NCI-H510A (cell line): ENCODE results near the gene IQCK.
"Not testable (repeated sequence)": the region's sequence is repeated elsewhere in the genome, so short reads cannot be mapped to it uniquely, and the experiment has no call there.

ENCODE experiments used
- DNase-seq: peaks from one replicate; lab custom pipeline; 2025; lab: John Stamatoyannopoulos, UW

IQCK gene

DNA sequence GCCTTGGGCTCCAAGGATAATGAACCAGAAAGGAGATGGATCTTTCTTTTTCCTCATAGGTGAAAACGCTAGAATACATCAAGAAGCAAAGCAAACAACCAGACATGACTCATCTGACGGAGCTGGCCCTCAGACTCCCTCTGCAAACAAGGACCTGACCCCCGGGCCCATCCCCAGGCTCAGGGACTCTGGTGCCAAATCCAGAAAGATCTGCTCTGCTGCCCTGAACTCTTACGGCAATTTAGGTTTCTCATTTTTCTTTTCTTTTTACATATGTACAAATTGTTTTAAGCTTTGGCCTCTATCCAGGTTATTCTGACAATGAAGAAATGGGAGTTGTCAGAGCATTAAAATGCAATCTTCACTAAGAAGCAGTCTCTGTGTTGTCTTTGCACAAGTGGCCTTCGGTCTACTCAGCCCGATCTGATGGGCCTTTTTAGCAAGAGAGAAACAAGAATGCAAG lies 17.7 kb upstream of the IQCK start:
- no peak for DNase-seq

DNA sequence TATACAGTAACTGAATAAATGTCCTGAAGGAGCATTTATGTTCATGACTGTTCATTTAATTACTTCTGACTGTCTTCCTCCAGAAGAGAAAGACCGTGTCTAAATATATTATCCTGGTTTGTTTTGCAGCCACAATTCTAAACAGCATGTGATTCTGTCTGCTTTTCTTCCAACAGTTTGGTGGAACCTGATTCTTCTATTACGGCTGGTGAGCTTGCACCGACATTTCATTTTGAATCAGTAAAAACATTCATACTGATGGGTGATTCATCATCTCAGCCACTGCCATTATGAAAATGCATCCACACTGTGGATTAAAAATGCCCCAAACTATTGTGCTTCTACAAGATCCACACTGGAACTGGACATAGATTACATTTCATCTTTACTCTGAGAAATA lies 17.0 kb upstream of the IQCK start:
- DNase-seq, result no peak

DNA sequence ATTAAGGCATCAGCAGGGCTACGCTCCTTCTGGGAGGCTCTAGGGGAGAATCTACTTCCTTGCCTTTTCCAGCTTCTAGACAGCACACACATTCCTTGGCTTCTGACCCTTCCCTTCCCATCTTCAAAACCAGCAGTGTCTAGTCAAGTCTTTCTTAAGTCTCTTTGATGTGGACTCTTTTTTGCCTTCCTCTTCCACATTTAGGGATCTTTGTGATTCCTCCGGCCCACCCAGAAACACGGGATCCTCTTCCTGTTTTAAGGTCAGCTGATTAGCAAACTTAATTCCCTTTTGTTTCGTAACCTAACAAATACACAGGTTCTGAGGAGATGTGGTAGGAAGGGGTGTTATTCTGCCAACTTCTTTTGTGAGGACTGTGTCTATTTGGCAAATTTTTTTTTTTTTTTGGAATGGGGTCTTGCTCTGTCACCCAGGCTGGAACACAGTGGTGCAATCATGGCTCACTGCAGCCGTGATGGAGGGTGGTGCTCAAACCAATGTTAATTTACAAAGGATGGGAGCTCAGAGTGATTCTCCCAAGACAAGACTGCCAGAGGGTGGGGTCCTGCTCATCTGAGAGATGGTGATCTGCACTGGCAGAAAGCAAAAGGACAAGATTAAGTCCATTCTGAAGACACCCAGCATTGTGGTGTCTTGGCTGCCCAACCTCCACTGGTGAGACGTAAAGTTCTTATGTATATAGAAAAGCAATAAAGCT lies 14.7 kb upstream of the IQCK start:
- DNase-seq, result no peak

DNA sequence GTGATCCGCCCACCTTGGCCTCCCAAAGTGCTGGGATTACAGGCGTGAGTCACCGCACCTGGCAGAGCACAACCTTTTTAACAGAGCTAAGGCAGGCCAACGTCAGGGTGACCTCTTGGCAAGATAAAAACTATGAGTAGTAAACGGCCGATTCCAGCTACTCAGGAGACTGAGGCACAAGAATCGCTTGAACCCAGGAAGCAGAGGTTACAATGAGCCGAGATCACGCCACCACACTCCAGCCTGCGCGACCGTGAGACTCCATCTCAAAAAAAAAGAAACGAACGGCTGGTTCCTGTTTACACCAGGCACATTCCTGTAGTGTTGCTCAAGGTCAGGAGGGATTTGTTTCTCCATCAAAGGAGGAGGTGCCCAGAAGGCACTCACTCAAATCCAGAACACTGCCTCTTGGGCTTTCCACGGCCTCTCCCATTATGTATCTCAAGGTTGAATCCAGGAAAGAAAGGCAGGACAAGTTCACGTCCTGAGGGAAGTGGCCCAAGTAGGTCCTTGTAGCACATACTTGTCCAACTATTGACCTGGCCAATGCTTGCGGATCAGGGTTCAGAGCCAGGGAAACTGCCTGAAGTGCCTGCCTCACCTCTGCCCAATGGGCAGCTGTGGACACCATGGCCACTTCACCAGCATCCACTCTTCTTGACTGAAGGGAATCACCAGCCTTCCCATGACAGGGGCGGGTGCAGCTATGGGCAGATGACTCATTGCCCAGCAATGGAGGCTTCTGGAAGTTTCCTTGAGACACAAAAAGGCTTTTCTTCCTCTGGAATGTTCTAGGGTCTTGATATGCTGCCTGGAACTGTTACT lies 13.5 kb upstream of the IQCK start:
- no peak for DNase-seq

DNA sequence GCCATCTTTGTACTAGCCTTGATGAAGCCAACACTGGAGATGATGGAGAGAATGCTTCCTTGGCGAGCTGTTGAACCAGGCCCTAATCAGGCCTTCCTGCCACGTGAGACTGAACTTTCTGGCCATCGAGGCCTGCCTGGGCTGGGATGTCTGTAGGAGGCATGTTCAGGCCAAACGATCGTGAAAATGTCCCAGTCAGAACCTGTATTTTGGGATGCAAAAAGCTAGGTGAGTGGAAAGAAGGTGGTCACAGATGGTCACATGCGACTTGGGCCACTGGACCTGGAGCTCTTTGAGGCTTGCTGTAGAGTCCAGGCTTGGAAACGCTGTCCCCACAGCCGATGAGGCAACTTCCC lies 12.9 kb upstream of the IQCK start:
- DNase-seq, result no peak

DNA sequence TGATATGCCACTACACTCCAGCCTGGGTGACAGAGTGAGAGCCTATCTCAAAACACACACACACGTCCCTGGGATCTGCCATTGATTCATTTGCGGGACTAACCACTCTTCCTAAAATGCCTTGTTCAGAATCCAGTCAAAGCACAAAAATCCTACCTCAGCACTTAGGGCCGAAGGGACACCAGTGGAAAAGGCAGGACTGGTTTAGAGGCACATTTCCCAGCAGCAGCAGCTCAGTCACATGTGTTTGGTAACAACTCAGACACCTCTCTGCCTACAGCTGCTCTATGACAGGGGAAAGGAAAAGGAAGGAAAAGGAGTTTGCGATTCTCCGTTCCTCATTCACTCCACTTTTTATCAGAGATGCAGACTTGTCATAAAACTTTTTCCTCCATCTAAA lies 12.2 kb upstream of the IQCK start:
- no peak for DNase-seq

DNA sequence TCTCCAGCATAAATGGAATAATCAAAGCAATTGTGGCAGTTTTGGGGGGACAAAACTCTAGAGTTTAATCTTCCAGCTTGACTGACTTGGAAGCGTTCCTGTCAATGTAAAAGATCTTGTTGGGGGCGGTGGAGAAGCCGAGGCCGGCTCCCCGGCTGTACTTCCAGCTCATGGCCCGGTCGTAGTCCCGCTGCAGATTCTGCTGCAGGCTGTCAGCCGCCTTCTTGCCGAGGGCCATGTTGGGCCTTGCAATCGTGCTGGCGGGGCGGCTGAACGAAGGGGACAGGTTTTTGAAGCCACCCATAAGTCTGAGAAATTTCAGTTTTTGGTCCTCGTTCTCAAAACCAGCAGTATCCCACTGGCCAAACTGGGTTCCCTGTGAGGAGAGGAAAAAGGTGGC lies 11.2 kb upstream of the IQCK start:
- DNase-seq, result no peak

DNA sequence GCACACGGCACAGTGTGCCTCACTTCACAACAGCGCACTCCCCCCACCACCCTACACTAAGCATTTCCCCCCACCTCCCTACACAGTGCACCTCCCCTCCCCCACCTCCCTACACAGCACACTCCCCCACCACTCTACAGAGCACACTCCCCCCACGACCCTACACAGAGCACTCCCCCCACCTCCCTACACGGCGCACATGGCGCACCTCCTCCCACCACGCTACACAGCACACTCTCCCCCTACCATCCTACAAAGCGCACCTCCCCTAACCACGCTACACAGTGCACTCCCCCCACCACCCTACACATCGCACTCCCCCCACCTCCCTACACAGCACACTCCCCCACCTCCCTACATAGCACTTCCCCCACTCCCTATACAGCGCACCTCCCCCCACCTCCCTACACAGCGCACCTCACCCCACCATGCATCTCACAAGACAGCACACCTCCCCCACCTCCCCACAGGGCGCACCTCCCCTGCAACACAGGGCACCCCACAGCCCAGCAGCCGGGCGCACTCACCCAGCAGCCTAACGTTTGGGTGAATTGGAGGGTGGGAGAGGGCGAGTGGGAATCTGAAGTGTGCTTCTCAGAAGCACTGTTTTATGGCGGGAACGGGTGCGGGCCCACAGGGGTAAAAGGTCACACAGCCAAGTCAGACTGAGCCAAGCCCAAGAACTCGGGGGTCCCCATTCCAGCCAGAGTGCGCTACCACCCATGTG lies 10.3 kb upstream of the IQCK start:
- no peak for DNase-seq

DNA sequence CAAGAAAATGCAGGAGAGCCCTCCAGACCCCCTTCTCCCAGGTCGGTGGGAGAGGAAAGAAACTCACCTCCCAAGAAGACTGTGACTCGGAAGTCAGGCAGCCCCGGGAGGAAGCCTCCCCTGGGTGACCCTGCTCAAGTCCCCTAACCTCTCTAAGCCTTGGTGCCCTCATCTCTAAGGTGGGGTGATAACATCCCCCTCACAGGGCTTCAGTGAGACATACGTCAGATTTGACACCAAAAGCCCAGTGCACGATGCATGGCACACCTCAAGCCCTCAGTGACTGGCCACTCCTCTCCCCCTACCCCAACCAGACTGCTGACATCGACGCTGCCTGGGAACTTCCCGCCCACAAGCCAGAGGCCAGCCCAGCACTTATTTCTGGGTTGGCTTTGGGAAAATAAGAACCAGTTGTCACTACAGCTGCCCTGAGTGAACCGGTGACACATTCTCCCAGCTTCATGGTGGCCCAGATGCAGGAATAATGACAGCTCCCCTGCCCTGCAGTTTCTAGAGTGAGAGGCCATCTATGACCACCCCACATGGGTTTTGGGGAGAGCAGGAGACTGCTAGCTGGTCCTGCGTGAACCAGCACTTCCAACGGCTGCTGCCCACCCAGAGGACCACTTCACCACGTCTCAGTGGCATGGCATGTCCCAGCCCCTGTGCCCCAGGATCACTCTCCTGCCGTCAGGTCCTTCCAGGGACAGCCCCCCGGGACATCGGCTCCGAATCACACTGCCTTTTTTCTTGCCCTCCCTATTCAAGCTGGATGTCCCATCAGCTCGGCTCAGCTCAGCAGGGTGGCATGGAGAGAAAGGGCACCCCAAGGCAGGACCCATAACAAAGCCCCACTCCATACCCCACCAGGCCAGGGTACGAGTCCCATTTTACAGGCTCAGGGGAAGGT lies 9.5 kb upstream of the IQCK start:
- DNase-seq, result no peak

DNA sequence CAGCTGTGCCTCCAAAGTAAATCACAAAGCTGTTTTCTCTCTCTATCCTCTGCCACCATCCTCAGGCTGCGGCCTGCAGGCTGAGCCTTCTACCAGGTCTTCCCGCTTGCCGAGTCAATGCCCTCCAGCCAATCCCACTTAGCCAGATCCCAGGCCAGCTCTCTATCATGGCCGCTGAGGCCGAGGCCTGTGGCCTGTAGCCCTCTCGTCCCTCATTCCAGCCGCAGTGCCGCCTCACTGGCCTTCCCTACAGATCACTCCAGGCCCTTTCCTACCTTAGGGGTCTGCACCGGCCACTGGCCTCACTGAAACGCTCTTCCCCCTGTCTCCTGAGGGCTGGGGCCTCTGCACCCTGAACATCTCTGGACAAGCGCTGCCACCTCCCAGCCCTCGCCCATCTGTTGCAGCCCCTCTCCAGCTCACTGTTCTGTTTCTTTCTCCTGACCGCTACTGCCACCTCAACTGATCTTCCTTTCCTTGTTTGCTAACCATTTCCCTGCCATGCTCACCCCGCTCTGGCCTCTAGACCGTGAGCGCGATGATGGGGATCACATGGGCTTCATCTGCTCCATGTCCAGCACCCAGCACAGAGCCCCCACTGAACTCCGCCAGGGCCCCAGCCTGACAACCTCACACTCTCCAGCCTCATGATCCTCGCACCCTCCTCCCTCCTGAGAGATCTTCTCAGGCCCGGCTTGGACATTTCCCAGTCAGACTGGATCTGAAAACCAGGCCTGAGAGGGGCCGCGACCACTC lies 8.5 kb upstream of the IQCK start:
- no peak for DNase-seq

DNA sequence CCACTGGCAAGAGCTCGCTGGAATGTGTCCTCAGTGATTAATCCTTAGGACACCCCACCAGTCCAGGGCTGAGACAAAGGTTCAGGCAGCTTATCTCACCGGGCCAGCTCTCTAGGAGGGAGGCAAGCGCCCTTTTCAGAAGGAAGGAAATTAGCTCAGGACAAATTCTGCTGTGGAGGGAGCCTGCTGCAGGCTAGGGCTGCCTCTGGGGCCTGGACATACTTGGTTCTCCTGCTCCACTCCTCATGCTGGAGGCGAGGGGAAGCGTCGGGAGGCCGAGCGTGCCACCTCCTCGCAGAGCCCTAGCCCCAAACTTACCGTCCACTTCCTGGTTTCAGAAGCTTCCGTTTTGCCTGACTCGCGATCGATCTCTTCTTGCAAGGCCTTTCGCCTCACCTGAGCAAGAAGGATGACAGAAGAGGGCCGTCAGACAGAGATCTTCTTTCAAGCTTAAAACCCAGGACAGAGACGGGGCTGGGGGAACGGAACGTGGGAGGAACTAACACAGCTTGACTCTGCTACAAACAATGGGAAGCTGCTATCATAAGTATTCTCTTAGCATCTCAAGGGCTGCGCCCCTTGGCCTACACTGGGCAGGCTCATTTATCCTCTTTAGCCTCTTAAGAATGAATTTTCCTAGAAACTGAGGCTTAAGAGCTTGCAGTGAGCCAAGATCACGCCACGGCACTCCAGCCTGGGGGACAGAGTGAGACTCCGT lies 7.7 kb upstream of the IQCK start:
- no peak for DNase-seq

DNA sequence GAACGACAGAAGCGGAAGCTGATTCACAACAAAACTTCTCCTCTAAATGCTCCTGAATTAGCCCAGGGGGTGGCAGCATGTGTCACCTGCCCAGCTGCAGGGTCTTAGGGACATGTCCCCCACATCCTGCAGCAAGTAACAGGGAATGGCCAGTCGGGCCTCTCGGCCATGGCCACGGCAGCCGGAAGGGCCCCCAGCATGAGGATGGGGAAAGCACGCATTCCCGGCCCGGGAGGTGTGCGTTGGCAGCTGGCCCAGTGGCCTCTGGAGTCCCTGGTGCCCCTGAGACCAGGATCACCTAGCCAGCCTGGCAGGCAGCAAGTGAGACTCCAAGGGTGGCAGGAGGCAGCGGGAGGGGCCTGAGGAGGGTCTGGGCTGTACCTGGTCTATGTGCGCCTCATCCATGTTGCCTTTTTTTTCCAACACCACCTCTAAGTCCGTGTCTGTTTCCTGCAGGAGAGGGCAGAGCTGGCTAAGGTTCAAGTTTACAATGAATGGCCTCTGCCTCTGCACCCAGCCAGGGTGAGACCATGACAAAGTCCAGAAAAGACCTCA lies 7.0 kb upstream of the IQCK start:
- no peak for DNase-seq

DNA sequence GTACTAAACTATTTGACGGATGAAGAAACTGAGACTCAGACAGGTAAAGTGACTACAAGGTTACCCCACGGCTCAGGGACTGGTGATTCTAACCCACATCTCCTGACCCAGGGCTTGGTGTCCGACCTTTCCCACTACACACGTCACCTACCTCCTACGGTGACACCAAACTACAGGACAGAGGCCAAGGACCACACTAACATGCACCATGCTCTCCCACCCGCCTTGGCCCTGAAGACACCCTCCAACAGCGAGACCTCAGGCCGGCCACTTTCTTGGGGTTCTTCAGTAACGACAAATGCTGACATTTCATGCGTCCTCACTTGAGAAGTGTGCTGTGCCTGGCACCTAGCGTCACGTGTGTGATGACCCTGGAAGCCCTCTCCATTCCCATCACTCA lies 6.4 kb upstream of the IQCK start:
- DNase-seq, result no peak

DNA sequence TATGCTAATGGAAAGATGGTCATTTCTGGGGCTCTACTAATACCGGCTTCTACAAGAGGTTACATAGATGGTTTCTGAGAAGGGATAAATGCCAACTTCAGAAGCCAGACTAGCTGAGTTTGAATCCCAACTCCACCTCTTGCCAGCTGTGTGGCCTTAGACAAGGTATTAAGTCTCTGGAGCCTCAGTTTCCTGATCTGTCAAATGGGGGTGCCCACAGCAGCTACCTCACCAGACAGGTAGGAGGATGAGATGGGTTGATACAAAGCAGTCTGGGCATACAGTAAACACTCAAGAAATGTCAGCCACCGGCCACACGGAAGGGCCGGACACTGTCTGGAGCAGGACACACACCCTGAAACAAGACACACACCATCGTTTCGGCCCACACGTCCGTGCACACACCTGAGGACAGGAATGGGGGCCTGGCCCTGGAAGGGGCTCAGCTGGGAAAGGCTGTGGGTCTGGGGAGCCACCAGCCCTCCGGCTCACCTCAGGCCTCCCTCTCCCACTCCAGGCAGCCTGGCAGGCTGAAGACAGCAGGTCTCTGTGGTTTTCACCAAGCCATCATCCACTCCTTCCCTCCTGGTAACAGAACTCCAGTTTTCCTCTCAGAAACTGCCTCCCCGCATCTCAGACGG lies 5.5 kb upstream of the IQCK start:
- no peak for DNase-seq

DNA sequence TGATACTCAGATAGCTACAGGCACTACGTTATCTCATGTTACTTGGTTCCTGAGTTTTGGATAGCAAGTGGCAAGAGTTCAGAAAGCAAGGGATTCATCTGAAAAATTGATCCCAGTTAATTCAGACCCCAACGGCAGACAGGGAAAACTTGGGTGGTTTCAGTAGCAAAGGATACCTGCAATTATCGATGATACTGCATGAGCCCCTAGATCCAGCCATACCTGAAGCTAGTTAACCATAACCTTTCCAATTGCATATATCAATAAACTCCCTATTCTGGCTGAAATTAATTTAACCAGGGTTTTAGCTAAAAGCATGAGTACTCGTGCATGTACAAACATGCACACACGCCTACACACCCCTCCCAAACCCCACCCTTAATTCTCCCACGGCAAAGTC lies 4.4 kb upstream of the IQCK start:
- DNase-seq, result no peak

DNA sequence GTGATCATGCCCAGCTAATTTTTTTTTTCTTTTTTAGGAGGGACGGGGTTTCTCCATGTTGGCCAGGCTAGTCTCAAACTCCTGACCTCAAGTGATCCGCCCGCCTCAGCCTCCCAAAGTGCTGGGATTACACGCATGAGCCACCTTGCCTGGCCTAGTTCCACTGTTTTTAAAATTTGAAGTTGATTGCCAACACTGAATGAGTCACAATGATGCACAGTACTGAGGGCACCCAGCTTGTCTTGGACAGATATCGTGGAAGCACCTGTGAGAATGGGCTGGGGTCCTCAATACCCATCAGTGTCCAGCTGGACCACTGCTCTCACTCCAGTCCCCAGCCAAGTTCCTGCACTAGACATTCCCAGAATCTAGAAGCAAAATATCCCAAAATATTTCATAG lies 2.5 kb upstream of the IQCK start:
- no peak for DNase-seq

DNA sequence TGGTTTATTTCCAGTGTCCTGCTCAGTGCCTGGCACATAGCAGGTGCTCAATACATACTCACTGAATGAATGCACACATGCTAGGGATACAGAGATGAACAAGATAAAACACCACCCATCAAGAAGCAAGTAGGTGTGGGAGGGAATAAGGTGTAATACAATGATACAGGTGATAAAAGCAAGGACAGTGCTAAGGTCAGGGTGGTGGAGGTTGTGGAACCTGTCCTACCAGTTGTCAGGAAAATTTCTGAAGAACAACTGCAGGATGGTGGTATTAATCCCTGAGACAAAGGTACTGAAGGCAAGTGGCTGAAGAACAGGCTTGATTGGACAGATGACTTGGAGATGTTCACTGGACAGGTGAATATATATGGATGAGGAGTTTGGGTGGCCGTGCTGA lies 1.9 kb upstream of the IQCK start:
- no peak for DNase-seq

DNA sequence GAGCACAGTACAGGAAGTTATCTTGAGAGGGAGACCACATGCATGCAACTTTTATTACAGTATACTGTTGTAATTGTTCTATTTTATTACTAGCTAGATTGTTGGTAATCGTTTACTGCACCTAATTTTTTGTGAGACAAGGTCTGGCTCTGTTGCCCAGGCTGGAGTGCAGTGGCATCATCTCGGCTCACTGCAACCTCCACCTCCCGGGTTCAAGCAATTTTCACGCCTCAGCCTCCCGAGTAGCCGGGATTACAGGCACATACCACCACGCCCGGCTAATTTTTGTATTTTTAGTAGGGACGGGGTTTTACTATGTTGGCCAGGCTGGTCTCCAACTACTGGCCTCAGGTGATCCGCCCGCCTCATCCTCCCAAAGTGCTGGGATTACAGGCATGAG lies 1.3 kb upstream of the IQCK start:
- DNase-seq, result not testable (repeated sequence)

DNA sequence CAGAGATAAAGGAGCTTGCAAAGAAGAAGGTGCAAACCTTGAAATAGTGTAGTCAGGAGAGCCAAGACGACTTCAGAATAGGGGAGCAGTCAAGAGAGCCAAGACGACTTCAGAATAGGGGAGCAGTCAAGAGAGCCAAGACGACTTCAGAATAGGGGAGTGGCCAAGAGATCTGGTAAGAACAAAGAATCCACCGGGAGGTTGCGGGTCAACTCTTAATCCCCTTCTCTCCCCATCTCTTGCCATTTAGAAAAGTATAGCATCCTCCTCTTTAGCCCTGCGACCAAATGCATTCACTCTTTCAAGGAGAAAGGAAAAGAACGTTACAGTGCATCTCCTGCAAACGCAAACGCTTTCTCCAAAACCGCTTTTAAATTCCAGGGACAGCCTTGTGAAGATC lies 757 bp upstream of the IQCK start:
- DNase-seq, result no peak

DNA sequence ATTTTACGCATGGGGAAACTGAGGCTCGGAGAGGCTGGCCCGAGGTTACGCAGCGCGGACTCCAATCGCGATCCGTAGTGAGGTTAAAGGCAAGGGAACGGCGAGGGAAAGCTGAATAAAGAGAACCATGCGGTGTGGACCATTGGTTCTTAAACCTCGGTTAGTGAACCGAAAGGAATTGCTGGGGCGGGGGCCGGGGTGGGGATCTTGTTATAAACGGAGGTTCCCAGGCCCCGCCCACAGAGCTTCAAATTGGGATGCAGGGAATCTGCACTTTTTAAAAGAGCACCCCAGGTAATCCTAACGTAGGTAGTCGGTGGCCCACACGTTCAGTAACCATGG lies 524 bp downstream of the IQCK start:
- DNase-seq, result peak; percentile 60
